ENCODE results near the gene PACSIN2. TPM values are rescaled to one million over a fixed set of nuclear protein-coding genes. Genes with fewer than 3 reads are reported as not detected.
"Not testable (repeated sequence)": the region's sequence is repeated elsewhere in the genome, so short reads cannot be mapped to it uniquely, and the experiment has no call there.

The PACSIN2 gene
- total RNA-seq, 1 donor from 2014 or later: 87.8 TPM

DNA sequence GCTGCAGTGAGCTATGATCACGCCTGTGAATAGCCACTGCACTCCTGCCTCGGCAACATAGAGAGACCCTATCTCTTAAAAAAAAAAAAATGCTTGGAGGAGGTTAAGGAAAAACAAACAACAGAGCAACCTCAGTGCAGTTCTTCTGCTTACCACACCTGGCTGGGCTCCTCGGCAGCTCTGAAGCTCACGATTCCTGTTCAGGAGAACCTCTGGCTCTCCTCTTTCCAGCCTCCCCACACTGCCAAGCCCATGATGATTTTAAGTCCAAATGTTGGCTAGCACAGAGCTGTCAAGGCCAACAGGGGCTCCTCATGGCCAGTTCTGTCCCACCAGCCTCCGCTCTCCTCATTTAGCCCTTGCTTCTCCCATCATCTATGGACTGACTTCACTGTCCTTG, 88.2 kb downstream of the PACSIN2 start:
- no peak overlapping the region for H3K9ac ChIP-seq (ENCODE audit: low read length)
- H3K36me3 Mint-ChIP-seq (ENCODE audit: low read depth, unreplicated experiment): peaks cover 2% of the 10 kb centered on the region
- TF ChIP-seq, protein P1, sequence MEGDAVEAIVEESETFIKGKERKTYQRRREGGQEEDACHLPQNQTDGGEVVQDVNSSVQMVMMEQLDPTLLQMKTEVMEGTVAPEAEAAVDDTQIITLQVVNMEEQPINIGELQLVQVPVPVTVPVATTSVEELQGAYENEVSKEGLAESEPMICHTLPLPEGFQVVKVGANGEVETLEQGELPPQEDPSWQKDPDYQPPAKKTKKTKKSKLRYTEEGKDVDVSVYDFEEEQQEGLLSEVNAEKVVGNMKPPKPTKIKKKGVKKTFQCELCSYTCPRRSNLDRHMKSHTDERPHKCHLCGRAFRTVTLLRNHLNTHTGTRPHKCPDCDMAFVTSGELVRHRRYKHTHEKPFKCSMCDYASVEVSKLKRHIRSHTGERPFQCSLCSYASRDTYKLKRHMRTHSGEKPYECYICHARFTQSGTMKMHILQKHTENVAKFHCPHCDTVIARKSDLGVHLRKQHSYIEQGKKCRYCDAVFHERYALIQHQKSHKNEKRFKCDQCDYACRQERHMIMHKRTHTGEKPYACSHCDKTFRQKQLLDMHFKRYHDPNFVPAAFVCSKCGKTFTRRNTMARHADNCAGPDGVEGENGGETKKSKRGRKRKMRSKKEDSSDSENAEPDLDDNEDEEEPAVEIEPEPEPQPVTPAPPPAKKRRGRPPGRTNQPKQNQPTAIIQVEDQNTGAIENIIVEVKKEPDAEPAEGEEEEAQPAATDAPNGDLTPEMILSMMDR (IDR thresholded peaks at IDR 0.05; ENCODE audit: insufficient read depth, low read depth, low read length): no peak
- no peak for TF ChIP-seq EZH2 (IDR thresholded peaks at IDR 0.05; ENCODE audit: insufficient read depth, low read length)
- peaks cover 84% of the 10 kb centered on the region for H3K79me2 ChIP-seq (ENCODE audit: insufficient read depth, low read length)
- no peak overlapping the region for H3K4me2 ChIP-seq (ENCODE audit: low read length)
- no peak overlapping the region for H3K27ac ChIP-seq (ENCODE audit: low read depth, low read length)
- H3K4me1 ChIP-seq (ENCODE audit: insufficient read depth, low read length): peaks cover 29% of the 10 kb centered on the region
- H2AFZ ChIP-seq (ENCODE audit: low read depth, low read length): no peak overlapping the region
- no peak overlapping the region for H3K4me3 ChIP-seq (ENCODE audit: insufficient read depth, low read depth, low read length)
- H3K36me3 ChIP-seq (ENCODE audit: insufficient read depth, low read length): no peaks in the 10 kb centered on the region
- H4K20me1 ChIP-seq (ENCODE audit: insufficient read depth, low read length): peaks cover 77% of the 10 kb centered on the region
- H3K27me3 Mint-ChIP-seq (ENCODE audit: low read depth, unreplicated experiment): no peaks in the 10 kb centered on the region
- no peaks in the 10 kb centered on the region for H3K9me3 Mint-ChIP-seq (ENCODE audit: unreplicated experiment)
- DNase-seq (ENCODE audit: low read depth) (no peak), FAIRE-seq (no peak)
- H3K4me3 Mint-ChIP-seq (ENCODE audit: unreplicated experiment): no peak overlapping the region
- H3K9me3 ChIP-seq (ENCODE audit: insufficient read depth, low read depth, low read length): no peaks in the 10 kb centered on the region
- H3K27ac Mint-ChIP-seq (ENCODE audit: unreplicated experiment): no peak overlapping the region
- no peaks in the 10 kb centered on the region for H3K27me3 ChIP-seq (ENCODE audit: insufficient read depth, low read length)
- H3K4me1 Mint-ChIP-seq (ENCODE audit: low read depth, unreplicated experiment): peaks cover 34% of the 10 kb centered on the region

DNA sequence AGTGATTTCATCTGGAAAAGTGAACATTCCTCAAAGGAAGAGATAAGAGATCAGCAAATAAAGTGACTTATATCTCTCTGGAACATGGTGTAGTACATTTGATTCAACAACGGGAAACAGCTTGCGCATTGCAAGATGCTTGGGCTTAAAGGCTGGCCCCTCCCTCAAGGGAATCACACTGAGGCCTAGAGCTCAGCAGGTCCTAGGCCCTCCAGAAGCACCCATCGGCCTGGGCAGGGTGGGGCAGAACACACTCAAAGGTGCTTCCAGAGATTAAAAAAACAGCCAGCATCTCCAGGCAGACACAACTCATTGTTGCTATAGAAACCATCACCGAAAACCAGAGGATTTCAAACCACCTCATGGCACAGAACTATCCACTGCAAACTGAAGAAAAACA, 88.8 kb downstream of the PACSIN2 start:
- Histone ChIP-seq H3K27me3 (ENCODE audit: insufficient read depth, low read length) (no peaks in the 10 kb centered on the region), H3K9me3 (ENCODE audit: insufficient read depth, low read depth, low read length) (no peaks in the 10 kb centered on the region), H3K4me1 (ENCODE audit: insufficient read depth, low read length) (peaks cover 33% of the 10 kb centered on the region), H3K4me3 (ENCODE audit: insufficient read depth, low read depth, low read length) (no peak overlapping the region), H3K4me2 (ENCODE audit: low read length) (no peak overlapping the region), H3K79me2 (ENCODE audit: insufficient read depth, low read length) (peaks cover 83% of the 10 kb centered on the region), H3K36me3 (ENCODE audit: insufficient read depth, low read length) (no peaks in the 10 kb centered on the region), H4K20me1 (ENCODE audit: insufficient read depth, low read length) (peaks cover 78% of the 10 kb centered on the region), H3K27ac (ENCODE audit: low read depth, low read length) (no peak overlapping the region), H2AFZ (ENCODE audit: low read depth, low read length) (no peak overlapping the region), H3K9ac (ENCODE audit: low read length) (no peak overlapping the region)
- no peaks in the 10 kb centered on the region for H3K9me3 Mint-ChIP-seq (ENCODE audit: unreplicated experiment)
- no peaks in the 10 kb centered on the region for H3K27me3 Mint-ChIP-seq (ENCODE audit: low read depth, unreplicated experiment)
- H3K27ac Mint-ChIP-seq (ENCODE audit: unreplicated experiment): peak overlapping the region; percentile 68
- H3K4me1 Mint-ChIP-seq (ENCODE audit: low read depth, unreplicated experiment): peaks cover 40% of the 10 kb centered on the region
- TF ChIP-seq EZH2 (IDR thresholded peaks at IDR 0.05; ENCODE audit: insufficient read depth, low read length): no peak
- TF ChIP-seq, protein P1 (IDR thresholded peaks at IDR 0.05; ENCODE audit: insufficient read depth, low read depth, low read length): no peak
- no peak for FAIRE-seq
- peaks cover 2% of the 10 kb centered on the region for H3K36me3 Mint-ChIP-seq (ENCODE audit: low read depth, unreplicated experiment)
- H3K4me3 Mint-ChIP-seq (ENCODE audit: unreplicated experiment): no peak overlapping the region
- DNase-seq (ENCODE audit: low read depth): peak; percentile 19

DNA sequence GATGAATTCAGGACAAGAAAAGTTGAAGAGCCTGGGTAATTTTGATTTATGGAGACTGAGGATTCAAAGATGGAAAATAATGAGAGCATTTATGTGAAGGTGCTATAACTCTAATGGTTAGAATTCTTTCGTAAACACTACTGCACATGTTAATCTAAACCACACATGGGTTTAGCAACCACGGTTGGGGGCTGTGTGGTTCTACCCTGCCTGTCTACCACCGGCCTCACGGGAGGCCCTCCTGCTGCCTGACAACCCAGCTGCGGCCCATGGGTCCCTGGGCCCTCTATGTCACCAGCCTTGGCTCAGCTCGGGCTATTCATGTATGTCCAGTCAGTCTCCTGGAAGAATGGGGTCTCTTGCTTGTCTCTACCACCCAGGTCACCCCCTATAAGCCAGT, 89.4 kb downstream of the PACSIN2 start:
- H3K4me1 Mint-ChIP-seq (ENCODE audit: low read depth, unreplicated experiment): peaks cover 38% of the 10 kb centered on the region
- peaks cover 76% of the 10 kb centered on the region for H4K20me1 ChIP-seq (ENCODE audit: insufficient read depth, low read length)
- no peak overlapping the region for H3K4me3 Mint-ChIP-seq (ENCODE audit: unreplicated experiment)
- H3K4me2 ChIP-seq (ENCODE audit: low read length): no peak overlapping the region
- H3K27me3 Mint-ChIP-seq (ENCODE audit: low read depth, unreplicated experiment): no peaks in the 10 kb centered on the region
- H3K36me3 Mint-ChIP-seq (ENCODE audit: low read depth, unreplicated experiment): peaks cover 2% of the 10 kb centered on the region
- H3K27ac Mint-ChIP-seq (ENCODE audit: unreplicated experiment): peak overlapping the region; percentile 68
- H3K9me3 ChIP-seq (ENCODE audit: insufficient read depth, low read depth, low read length): no peaks in the 10 kb centered on the region
- H2AFZ ChIP-seq (ENCODE audit: low read depth, low read length): no peak overlapping the region
- H3K9ac ChIP-seq (ENCODE audit: low read length): no peak overlapping the region
- no peak for TF ChIP-seq EZH2 (IDR thresholded peaks at IDR 0.05; ENCODE audit: insufficient read depth, low read length)
- TF ChIP-seq, protein P1 (IDR thresholded peaks at IDR 0.05; ENCODE audit: insufficient read depth, low read depth, low read length): no peak
- H3K4me1 ChIP-seq (ENCODE audit: insufficient read depth, low read length): peaks cover 28% of the 10 kb centered on the region
- H3K9me3 Mint-ChIP-seq (ENCODE audit: unreplicated experiment): no peaks in the 10 kb centered on the region
- H3K36me3 ChIP-seq (ENCODE audit: insufficient read depth, low read length): no peaks in the 10 kb centered on the region
- H3K27me3 ChIP-seq (ENCODE audit: insufficient read depth, low read length): no peaks in the 10 kb centered on the region
- no peak overlapping the region for H3K4me3 ChIP-seq (ENCODE audit: insufficient read depth, low read depth, low read length)
- no peak overlapping the region for H3K27ac ChIP-seq (ENCODE audit: low read depth, low read length)
- H3K79me2 ChIP-seq (ENCODE audit: insufficient read depth, low read length): peaks cover 81% of the 10 kb centered on the region
- DNase-seq (ENCODE audit: low read depth) (no peak), FAIRE-seq (no peak)

DNA sequence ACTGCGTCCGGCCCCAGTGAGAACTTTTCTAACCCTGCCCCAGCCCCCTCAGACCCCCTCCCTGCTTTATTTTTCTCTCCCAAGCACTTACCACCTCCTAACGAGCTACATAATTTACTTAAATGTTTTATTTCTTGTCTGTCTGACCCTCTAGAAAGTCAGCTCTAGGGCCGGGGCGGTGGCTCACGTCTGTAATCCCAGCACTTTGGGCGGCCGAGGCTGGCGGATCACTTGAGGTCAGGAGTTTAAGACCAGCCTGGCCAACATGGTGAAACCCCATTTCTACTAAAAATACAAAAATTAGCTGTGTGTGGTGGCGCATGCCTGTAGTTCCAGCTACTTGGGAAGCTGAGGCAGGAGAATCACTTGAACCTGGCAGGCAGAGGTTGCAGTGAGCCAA, 89.9 kb downstream of the PACSIN2 start:
- H3K4me2 ChIP-seq (ENCODE audit: low read length); H3K27ac ChIP-seq (ENCODE audit: low read depth, low read length); H2AFZ ChIP-seq (ENCODE audit: low read depth, low read length); H3K9me3 ChIP-seq (ENCODE audit: insufficient read depth, low read depth, low read length); H3K27me3 ChIP-seq (ENCODE audit: insufficient read depth, low read length); H3K27me3 Mint-ChIP-seq (ENCODE audit: low read depth, unreplicated experiment); DNase-seq (ENCODE audit: low read depth); FAIRE-seq; H3K27ac Mint-ChIP-seq (ENCODE audit: unreplicated experiment); H3K9ac ChIP-seq (ENCODE audit: low read length); H3K4me3 Mint-ChIP-seq (ENCODE audit: unreplicated experiment); H3K4me3 ChIP-seq (ENCODE audit: insufficient read depth, low read depth, low read length); H3K36me3 Mint-ChIP-seq (ENCODE audit: low read depth, unreplicated experiment); H3K9me3 Mint-ChIP-seq (ENCODE audit: unreplicated experiment); H3K36me3 ChIP-seq (ENCODE audit: insufficient read depth, low read length): not testable (repeated sequence)
- peaks cover 37% of the 10 kb centered on the region for H3K4me1 Mint-ChIP-seq (ENCODE audit: low read depth, unreplicated experiment)
- Histone ChIP-seq H3K79me2 (ENCODE audit: insufficient read depth, low read length) (peaks cover 81% of the 10 kb centered on the region), H3K4me1 (ENCODE audit: insufficient read depth, low read length) (peaks cover 31% of the 10 kb centered on the region), H4K20me1 (ENCODE audit: insufficient read depth, low read length) (peaks cover 76% of the 10 kb centered on the region)

All from astrocyte (in vitro differentiated cells and primary cell).